Measurements from ENCODE around the gene OSER1. TPM values are rescaled to one million over a fixed set of nuclear protein-coding genes. Genes with fewer than 3 reads are reported as not detected.
"Not testable (repeated sequence)": the region's sequence is repeated elsewhere in the genome, so short reads cannot be mapped to it uniquely, and the experiment has no call there.

The OSER1 gene
- total RNA-seq (2014; rRNA removed; shearing (Covaris generic)): 57.7 and 76.0 TPM in 2 replicates

- DNase-seq (ENCODE audit: low spot score): peak; percentile 97
Observed at GRCh38 chr20:44210406-44211176, at the start of gene OSER1. Gene OSER1, minus strand, starts transcription at chr20:44210771. Its CDS starts 3,814 bp downstream, at chr20:44206957.

GRCh38 chr20:44258226-44258890 lies 47.8 kb upstream of the OSER1 start:
- no peak for DNase-seq (ENCODE audit: low spot score)

GRCh38 chr20:44256961-44257360 lies 46.4 kb upstream of the OSER1 start:
- no peak for DNase-seq (ENCODE audit: low spot score)

- DNase-seq (ENCODE audit: low spot score): no peak
Observed at GRCh38 chr20:44255942-44256341, 45.4 kb upstream of the OSER1 start.

GRCh38 chr20:44254073-44254472 lies 43.5 kb upstream of the OSER1 start:
- DNase-seq (ENCODE audit: low spot score): no peak

GRCh38 chr20:44253528-44253927 lies 43.0 kb upstream of the OSER1 start:
- DNase-seq (ENCODE audit: low spot score): no peak

GRCh38 chr20:44251284-44251683 lies 40.7 kb upstream of the OSER1 start:
- DNase-seq (ENCODE audit: low spot score): no peak

- no peak for DNase-seq (ENCODE audit: low spot score)
Observed at GRCh38 chr20:44248410-44248759, 37.8 kb upstream of the OSER1 start.

GRCh38 chr20:44247586-44248409 lies 37.2 kb upstream of the OSER1 start:
- DNase-seq (ENCODE audit: low spot score): no peak

GRCh38 chr20:44247131-44247571 lies 36.6 kb upstream of the OSER1 start, which contains the start of gene GDAP1L1:
Gene GDAP1L1, plus strand, starts transcription at chr20:44247308. Its CDS starts 27 bp downstream, at chr20:44247335.
- no peak for DNase-seq (ENCODE audit: low spot score)

- no peak for DNase-seq (ENCODE audit: low spot score)
Observed at GRCh38 chr20:44245977-44246376, 35.4 kb upstream of the OSER1 start.

GRCh38 chr20:44241796-44242195 lies 31.2 kb upstream of the OSER1 start:
- DNase-seq (ENCODE audit: low spot score): no peak

GRCh38 chr20:44236840-44237239 lies 26.3 kb upstream of the OSER1 start:
- DNase-seq (ENCODE audit: low spot score): not testable (repeated sequence)

GRCh38 chr20:44235702-44236101 lies 25.1 kb upstream of the OSER1 start:
- DNase-seq (ENCODE audit: low spot score): no peak

GRCh38 chr20:44234566-44235317 lies 24.2 kb upstream of the OSER1 start:
- no peak for DNase-seq (ENCODE audit: low spot score)

- DNase-seq (ENCODE audit: low spot score): no peak
Observed at GRCh38 chr20:44233436-44234016, 23.0 kb upstream of the OSER1 start.

GRCh38 chr20:44232469-44232856 lies 21.9 kb upstream of the OSER1 start:
- not testable (repeated sequence) for DNase-seq (ENCODE audit: low spot score)

GRCh38 chr20:44231713-44232468 lies 21.3 kb upstream of the OSER1 start:
- DNase-seq (ENCODE audit: low spot score): no peak

GRCh38 chr20:44231193-44231592 lies 20.6 kb upstream of the OSER1 start:
- DNase-seq (ENCODE audit: low spot score): no peak
